ENCODE measurements around the gene LHX4.

Gene LHX4

GRCh38 chr1:180243517-180244221 is 13.6 kb downstream of the LHX4 start:
- DNase-seq (ENCODE audit: low spot score): no peak

DNA sequence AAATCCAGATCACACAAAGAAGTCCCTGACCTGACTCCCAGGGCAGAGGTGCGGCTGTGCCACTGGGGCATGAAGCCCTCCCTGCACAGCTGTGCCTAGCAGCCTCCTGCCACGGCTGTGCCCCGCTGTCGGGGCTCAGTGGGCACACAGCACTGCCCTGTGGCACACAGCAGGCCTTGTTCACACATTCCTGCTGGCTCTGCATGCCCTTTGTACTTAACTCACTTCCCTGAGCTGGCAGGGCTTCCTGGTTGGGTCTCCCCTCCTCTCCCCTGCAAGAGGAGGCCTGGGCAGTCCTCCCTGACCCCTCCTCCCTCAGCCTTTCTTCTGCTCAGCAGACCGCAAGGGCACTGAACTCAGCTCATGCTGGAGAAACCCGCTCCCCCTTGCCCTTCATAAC is 14.8 kb downstream of the LHX4 start:
- no peak for DNase-seq (ENCODE audit: low spot score)

GRCh38 chr1:180246579-180246978 is 16.5 kb downstream of the LHX4 start:
- DNase-seq (ENCODE audit: low spot score): no peak

DNA sequence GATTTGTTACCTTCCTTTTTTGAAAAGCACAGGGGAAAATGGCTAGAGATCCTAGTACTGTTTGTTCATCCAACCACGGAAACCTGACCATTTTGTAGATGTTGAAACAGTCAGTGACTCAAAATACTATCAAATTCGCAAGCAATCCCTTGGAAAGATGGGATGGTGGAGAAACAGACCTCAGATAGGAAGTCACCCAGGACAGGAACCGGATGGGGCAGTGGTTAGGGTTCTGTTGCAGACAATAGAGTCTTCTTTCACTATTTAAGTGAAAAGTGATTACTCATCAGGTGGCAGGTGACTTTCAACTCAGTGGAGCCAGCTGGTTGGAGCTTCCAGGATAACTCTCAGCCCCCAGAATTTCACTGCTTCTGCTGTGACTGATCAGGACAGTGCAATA is 17.0 kb downstream of the LHX4 start:
- DNase-seq (ENCODE audit: low spot score): no peak

DNA sequence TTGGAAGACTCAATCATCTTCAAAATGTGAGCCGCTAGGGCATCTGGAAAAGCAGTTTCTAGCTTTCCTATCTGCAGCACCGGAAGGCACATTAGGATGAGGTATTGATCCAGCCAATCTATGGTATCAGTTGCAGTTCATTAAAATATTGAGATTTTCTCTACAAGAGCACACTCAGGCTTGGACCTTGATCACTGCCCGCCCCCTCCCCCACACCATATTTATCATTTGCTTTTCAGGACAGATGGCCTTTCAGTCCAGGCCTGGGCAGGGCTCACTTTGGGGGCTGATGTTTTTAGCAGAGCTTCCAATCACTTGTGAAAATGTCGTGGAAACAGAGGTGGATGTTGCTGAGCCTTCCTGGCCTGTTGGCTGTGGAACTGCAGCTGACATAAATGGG is 17.5 kb downstream of the LHX4 start:
- no peak for DNase-seq (ENCODE audit: low spot score)

- no peak for DNase-seq (ENCODE audit: low spot score)
Observed at GRCh38 chr1:180248176-180248575, 18.1 kb downstream of the LHX4 start.

DNA sequence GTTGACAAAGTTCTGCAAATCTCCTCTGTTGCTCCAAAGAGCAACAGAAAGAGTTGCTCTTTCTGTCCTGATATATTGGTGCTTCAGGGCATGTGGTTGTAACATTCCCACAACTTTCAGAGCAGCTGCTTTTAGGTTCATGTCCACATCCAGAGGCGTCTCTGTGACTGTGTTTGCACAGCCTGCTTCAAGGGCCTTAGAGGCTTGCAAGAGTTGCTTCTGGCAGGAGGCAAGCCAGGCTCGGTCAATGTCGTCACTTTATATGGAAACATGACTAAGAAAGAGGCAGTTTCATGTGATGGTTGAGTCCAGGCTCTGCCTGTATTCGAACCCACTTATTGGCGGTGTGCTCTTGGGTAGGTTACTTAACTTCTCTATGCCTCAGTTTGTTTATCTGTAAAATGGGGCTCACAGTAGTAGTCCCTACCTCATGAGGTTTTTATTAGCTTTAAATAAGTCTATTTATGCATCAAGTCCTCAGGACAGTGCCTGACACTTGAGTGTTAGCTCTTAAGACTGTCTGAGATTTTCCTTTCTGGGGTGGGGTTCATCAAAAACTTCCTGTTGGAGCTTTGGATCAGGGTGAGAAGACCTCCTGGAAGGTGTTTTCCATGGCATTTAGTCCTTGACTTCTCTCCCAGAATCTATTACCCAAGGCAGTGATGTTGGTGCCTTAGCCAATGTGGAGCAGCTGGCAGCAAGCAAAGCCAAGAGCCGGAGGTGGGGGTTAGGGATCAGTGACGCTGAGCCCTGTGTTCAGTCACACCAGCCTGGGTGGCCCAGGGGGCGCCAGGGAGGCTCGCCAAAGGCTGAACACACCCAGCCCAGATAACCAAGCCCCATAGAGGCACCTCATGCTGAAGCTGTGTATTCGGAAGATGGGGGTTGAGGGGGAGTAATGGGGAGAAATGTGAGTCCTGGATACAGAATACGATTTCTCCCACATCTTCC is 18.9 kb downstream of the LHX4 start:
- no peak for DNase-seq (ENCODE audit: low spot score)

DNA sequence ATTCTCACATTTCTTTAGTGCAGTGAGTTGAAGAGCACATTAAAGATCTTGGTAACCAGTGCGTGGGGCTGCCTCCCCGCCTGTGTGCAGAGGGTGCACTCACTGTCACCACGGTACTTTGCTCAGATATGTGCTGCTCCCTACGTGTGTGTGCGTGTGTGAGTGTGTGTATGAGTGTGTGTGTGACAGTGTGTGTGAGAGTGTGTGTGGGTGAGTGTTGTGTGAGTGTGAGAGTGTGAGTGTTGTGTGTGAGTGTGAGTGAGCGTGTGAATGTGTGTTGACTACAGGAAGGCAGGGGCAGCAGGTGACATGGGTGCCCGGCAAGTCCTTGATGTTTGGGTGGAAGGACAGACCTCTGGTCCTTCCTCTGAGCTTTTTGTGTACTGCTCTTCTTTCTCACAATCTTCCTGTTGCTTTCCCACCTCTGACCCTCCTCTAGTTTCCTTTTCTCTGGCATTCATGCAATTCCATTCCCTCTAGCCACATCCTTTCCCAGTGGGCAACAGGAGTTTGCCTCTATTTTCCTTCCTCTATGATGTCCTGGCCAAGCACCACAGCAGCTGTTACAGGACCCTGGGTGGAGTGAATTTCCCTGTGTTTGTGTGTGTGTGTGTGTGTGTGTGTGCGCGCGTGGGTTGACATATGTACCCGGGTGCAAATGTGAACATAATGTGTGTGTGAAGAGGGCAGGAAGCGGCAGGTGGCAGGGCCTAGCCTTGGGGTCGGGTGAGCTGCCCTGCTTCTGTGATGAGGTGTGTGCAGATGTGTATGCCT is 19.8 kb downstream of the LHX4 start:
- DNase-seq (ENCODE audit: low spot score): no peak

DNA sequence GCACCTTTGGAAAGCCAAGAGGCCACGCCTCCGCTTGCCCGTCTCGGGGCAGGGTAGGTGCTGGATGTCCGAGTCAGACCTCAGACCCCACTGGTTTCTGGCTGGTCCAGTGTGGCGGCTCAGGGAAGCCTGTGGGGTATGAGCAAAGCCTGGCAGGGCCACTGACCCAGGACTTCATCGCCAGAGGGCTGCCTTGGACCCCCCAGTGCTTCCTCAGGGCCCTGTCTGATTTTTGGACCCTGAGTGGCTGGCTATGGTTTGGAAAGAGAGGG is 20.4 kb downstream of the LHX4 start:
- no peak for DNase-seq (ENCODE audit: low spot score)

DNA sequence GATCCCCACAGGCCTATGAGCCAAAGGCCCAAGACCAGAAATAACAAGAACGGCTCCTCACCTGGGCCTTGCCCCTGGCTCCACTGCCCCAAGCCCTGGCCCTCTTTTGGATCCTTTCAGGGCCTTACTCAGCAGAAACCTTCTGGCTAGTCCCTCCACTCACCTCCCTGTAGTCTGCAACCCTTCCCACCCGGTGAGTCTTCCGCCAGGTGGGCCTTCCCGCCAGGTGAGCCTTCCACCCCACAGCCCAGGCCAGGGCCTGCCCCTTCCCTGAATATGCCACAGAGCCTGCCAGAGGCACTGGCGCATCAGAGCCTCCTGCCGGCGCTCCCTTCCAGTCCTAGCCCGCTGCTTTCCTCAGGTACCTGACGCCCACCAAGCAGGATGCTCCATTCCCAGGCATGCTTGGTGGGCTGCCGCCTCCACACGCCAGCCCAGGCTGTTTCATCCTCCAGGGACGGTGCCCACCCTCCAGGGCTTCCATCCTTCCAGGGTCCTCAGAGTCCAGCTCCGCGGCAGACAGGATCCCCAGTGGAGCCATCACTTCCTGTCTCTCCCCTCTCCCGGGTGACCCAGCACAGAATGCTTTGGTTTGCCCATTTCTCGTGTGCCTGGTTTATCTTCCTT is 20.9 kb downstream of the LHX4 start:
- no peak for DNase-seq (ENCODE audit: low spot score)

DNA sequence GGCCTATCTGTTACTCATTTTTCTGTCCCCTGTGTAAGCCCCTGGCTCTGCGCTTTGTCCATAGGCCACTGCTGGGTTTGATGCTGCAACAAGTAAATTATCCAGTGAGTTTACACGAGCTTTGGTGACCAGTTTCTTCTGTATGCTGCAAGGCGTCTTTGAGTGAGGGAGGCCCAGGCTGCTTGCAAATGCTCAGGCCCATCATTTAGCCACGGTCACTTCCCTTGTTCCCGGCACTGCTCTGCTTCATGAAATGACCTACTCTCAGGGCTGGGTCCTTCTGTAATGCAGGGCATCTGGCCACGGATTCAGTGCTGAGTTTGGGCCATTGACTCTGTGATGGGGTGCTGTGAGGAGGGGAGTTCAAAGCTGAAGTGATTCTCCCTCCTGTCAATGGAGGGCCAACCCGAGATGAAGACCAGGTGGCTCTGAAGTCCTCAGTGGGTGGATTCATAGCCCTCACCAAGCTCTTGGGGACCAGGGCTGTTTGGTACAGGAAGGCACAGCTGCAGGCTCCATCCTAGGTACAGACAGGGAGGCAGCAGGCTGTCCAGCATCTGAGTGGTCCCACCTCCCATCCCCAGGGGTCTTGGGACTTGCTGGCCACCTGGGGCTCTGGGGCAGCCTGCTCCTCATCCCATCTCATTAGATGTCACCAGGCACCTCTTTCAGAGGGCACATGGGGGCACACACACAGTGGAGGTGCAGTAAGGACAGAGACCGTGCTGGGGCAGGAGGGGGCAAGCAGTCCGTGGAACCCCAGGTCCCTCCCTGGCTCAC is 21.7 kb downstream of the LHX4 start:
- no peak for DNase-seq (ENCODE audit: low spot score)

DNA sequence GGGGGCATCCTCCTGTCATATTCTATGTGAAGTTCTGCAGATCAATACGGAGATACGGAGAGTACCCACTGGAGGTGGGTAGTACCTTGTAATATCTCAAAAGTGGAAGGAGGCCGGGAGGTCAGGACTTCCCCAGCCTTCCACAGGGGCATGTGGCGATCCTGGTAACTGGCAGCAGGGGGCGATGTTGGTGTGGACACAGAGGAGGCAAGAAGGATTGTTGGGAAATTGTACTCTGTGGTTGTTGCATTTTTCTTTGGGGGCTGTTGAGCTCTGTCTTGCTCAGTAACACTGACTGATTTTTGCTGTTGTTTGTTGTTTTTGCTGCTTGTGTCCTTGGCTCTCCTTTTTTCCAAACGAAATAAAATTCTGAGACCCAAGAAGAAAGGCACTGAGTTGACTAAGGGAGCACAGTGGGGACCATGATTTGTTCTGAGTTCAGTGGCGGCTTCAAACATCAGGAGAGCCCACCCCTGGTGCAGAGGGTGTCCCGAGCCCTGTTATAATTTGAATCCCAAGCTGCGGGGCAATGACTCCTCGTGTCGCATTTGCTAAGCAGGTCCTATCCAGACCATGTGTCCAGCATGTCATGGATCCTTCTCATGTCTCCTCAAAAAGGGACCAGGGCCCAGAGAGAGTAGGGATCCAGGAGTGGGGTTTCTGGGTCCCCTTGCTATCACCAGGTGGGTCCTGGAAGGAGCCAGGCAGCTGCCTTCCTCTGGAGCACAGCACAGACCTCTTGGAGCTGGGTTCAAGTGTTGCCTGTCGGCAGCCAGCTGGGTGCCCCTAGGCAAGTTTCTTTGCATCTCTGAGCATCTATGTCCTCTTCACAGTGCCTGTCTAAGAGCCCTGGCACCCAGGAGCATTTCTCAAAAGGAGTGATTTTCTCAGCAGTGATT is 22.8 kb downstream of the LHX4 start:
- peak; percentile 54 for DNase-seq (ENCODE audit: low spot score)

- DNase-seq (ENCODE audit: low spot score): no peak
Observed at GRCh38 chr1:180253585-180254495, 23.8 kb downstream of the LHX4 start.

DNA sequence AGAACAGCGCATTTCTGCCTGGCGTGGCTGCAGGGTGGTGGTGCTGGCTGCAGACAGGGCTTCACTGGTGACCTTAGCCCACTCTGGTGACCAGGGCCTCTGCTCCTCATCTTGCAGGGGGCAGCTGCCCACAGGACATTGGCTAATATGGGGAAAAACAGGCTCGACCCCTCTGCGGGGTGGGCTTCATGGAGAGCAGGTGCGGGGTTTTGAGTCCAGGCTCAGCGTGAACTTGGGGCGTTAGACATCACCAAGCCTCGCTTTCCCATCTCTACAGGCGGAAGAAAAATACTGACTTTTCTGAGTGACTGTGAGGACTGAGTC is 24.4 kb downstream of the LHX4 start:
- no peak for DNase-seq (ENCODE audit: low spot score)

GRCh38 chr1:180254854-180255253 is 24.8 kb downstream of the LHX4 start:
- no peak for DNase-seq (ENCODE audit: low spot score)

- DNase-seq (ENCODE audit: low spot score): no peak
Observed at GRCh38 chr1:180255536-180256340, 25.7 kb downstream of the LHX4 start.

DNA sequence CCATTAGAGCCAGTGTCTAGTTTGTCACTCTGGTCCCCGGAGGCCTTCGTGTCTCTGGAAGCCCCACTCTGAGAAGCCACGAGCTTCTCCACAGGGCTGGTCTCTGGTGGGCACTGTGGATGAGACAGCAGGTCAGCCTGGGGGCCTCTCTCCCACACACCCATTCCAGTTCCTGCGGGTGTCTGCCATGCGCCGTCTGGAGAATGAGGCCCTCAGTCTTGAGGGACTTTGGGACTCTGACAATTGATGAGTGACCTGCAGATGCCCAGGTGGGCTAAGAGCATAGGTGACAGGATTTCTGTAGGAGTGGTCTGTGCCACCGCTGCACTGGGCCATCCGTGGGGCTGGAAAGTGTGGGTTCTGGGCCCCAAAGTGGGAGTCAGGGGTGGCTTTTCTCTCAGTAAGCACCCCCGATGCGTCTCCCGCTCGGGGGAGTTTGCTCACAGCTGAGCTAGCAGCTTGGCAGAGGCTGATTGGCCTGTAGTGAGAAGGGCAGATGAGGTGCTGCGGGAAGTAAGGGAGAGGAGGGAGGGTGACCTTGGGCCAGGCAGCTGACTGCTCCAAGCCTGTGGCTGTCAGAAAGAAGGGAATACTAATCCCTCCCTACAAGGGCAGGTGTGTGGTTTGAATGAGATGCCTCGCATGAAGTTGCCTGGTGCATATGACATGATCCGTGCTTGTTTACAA is 26.4 kb downstream of the LHX4 start:
- DNase-seq (ENCODE audit: low spot score): no peak

DNA sequence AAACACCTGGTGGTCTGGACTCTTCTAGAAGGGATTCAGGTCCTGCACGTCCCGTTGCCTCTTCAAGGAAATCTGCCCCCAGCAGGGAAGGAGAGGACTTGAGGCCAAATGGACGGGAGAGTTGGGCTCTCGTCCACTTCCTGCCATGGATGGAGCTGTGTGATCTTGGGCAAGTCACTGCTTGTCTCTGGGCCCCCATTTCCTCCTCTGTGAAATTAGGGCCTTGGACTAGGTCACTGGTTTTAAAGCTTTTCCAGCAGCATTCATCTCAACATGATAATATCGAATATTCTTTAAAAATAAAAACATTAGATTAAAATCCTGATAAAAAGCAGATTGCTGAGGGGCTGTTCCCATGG is 26.9 kb downstream of the LHX4 start:
- no peak for DNase-seq (ENCODE audit: low spot score)

Measured in CD4-positive, alpha-beta T cell treated with Interleukin-6 at 100 ng/mL for 8 hours (primary cell).